Vagina (tissue), 2 donors: ENCODE measurements around the gene ELMO3. TPM values are rescaled to one million over a fixed set of nuclear protein-coding genes. Genes with fewer than 3 reads are reported as not detected.

ENCODE experiments used
- DNase-seq, 2 donors: peaks; one replicate each; pipeline ENCODE4 v3.0.0-alpha.2; 2017; ENCODE audit errors: extremely low spot score in 2 of 2
- H3K27ac ChIP-seq: fragments of 200-600 bp; sonication (generic); one replicate; pipeline ENCODE4 v1.5.1; 2019
- H3K27me3 ChIP-seq: fragments of 200-600 bp; sonication (generic); one replicate; pipeline ENCODE4 v1.5.1; 2019
- H3K36me3 ChIP-seq, 2 donors: fragments of 200-600 bp; sonication (generic); one replicate each; pipeline ENCODE4 v1.5.1; 2017 to 2019
- H3K4me1 ChIP-seq: fragments of 200-600 bp; sonication (generic); one replicate; pipeline ENCODE4 v1.5.1; 2019
- H3K4me3 ChIP-seq, 2 donors: fragments of 200-600 bp; sonication (generic); 1 replicate in 1 of 2; 2 replicates in 1 of 2; pipeline ENCODE4 v1.5.1; 2016 to 2019
- H3K9me3 ChIP-seq: fragments of 200-600 bp; sonication (generic); one replicate; pipeline ENCODE4 v1.5.1; 2019
- POLR2A ChIP-seq, 2 donors: fragments of 450-650 bp; IDR thresholded peaks; one replicate each; pipeline ENCODE4 v1.6.1; 2017; ENCODE audit warnings: antibody characterized with exemption in 2 of 2, mild to moderate bottlenecking in 2 of 2, moderate library complexity in 2 of 2
- POLR2AphosphoS5 ChIP-seq, 2 donors: sonication (generic); formaldehyde crosslinking; IDR thresholded peaks; one replicate each; pipeline ENCODE4 v1.9.0; 2017; ENCODE audit warnings: antibody characterized with exemption in 2 of 2, mild to moderate bottlenecking in 2 of 2, low read depth in 1 of 2; ENCODE audit not compliant: insufficient read depth in 1 of 2
- intact Hi-C: fragments of 100-400 bp; cut with DNase I; formaldehyde crosslinking; loops from one replicate; pipeline ENCODE4 v1.15.1; 2023
- total RNA-seq: library from RNA; depleted of rRNA; stranded (reverse); fragments of >200 nt; gene quantifications from one replicate; pipeline ENCODE4 v1.2.3, GENCODE V29; 2016
- TF ChIP-seq, protein P1 (sequence below), 3 experiments: fragments of 450-650 bp in 2 of 3; fragments of 200-600 bp in 1 of 3; sonication (generic) in 1 of 3; IDR thresholded peaks; one replicate each; pipeline ENCODE4 v1.5.1; 2017 to 2019; ENCODE audit warnings: antibody characterized with exemption in 3 of 3, mild to moderate bottlenecking in 2 of 3, moderate library complexity in 2 of 3

The ELMO3 gene
- total RNA-seq, 1 donor from 2014 or later = 21.6 TPM

DNA sequence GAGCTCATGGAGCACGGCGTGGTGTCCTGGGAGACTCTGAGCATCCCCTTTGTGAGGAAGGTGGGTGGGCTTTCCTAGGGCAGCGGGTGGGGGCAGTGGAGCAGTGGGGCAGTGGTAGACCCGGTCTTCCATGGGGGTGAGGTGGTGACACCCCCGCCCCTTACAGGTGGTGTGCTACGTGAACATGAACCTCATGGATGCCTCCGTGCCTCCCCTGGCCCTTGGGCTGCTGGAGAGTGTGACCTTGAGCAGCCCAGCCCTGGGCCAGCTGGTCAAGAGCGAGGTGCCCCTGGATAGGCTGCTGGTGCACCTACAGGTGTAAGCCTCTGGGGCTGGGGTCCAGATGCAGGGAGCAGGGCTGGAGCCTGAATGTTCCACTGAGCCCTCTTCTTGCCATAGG, 1.6 kb downstream of the ELMO3 start:
- intact Hi-C loops = no loop called here
- Histone ChIP-seq H3K9me3 (no peaks in the 10 kb centered on the region), H3K27ac (no peak overlapping the region), H3K4me1 (peaks cover 13% of the 10 kb centered on the region), H3K36me3 (peaks cover 3 to 46% of the 10 kb centered on the region in 2 donors), H3K4me3 (no peak overlapping the region), H3K27me3 (no peaks in the 10 kb centered on the region)
- no peak for DNase-seq
- TF ChIP-seq POLR2AphosphoS5 (IDR thresholded peaks at IDR 0.05; ENCODE audit: insufficient read depth in 1 of 2, low read depth in 1 of 2) (no peak), POLR2A (IDR thresholded peaks at IDR 0.05) (no peak)
- TF ChIP-seq, protein P1, sequence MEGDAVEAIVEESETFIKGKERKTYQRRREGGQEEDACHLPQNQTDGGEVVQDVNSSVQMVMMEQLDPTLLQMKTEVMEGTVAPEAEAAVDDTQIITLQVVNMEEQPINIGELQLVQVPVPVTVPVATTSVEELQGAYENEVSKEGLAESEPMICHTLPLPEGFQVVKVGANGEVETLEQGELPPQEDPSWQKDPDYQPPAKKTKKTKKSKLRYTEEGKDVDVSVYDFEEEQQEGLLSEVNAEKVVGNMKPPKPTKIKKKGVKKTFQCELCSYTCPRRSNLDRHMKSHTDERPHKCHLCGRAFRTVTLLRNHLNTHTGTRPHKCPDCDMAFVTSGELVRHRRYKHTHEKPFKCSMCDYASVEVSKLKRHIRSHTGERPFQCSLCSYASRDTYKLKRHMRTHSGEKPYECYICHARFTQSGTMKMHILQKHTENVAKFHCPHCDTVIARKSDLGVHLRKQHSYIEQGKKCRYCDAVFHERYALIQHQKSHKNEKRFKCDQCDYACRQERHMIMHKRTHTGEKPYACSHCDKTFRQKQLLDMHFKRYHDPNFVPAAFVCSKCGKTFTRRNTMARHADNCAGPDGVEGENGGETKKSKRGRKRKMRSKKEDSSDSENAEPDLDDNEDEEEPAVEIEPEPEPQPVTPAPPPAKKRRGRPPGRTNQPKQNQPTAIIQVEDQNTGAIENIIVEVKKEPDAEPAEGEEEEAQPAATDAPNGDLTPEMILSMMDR (IDR thresholded peaks at IDR 0.05) = no peak

DNA sequence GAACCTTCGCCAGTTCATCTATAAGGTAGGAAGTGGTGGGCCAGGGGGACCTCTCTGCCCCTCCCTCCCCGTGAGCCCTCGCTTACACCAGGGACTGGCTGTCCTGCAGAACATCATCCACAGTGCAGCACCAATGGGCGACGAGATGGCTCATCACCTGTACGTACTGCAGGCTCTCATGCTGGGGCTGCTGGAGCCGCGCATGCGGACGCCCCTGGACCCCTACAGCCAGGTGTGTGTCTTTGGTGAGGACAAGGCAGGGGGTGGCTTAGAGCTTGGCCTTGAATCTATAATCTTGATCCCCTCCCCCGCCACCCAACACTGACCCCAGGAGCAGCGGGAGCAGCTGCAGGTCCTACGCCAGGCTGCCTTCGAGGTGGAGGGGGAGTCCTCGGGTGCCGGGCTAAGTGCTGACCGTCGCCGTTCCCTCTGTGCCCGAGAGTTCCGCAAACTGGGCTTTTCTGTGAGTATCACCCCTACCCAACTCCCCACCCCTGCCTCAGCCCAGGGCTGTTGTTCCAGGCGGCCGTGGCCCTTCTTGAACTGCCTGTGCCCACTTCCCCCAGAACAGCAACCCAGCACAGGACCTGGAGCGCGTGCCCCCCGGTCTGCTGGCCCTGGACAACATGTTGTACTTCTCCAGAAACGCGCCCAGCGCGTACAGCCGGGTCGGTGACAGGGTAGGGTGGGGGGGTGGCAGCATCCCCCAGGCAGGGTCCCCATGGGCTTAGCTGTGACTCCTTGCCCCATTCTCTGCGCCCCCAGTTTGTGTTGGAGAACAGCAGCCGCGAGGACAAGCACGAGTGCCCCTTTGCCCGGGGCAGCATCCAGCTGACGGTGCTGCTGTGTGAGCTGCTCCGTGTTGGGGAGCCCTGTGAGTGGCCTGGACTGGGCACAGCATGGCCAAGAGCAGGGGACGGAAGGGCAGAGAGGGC, 2.7 kb downstream of the ELMO3 start:
- no peak for TF ChIP-seq POLR2AphosphoS5 (IDR thresholded peaks at IDR 0.05; ENCODE audit: insufficient read depth in 1 of 2, low read depth in 1 of 2)
- TF ChIP-seq POLR2A (IDR thresholded peaks at IDR 0.05) = no peak
- TF ChIP-seq, protein P1 (IDR thresholded peaks at IDR 0.05) = no peak
- no peaks in the 10 kb centered on the region for H3K27me3 ChIP-seq
- peaks cover 13% of the 10 kb centered on the region for H3K4me1 ChIP-seq
- intact Hi-C loops = no loop called here
- no peaks in the 10 kb centered on the region for H3K9me3 ChIP-seq
- H3K36me3 ChIP-seq = peaks cover 1 to 35% of the 10 kb centered on the region in 2 donors
- DNase-seq = no peak
- no peak overlapping the region for H3K27ac ChIP-seq
- H3K4me3 ChIP-seq = no peak overlapping the region

DNA sequence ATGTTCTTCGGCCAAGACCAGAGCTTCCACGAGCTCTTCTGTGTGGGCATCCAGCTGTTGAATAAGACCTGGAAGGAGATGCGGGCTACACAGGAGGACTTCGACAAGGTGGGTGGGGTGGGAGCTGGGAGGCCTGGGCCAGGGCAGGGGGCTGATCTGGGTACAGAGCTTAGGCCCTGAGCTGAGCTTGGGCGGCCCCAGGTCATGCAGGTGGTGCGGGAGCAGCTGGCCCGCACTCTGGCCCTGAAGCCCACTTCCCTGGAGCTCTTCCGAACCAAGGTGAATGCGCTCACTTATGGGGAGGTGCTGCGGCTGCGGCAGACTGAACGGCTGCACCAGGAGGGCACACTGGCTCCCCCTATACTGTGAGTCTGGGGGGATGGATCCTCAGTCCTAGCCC, 3.5 kb downstream of the ELMO3 start:
- no peaks in the 10 kb centered on the region for H3K27me3 ChIP-seq
- no peaks in the 10 kb centered on the region for H3K9me3 ChIP-seq
- H3K36me3 ChIP-seq = peaks cover 0 to 27% of the 10 kb centered on the region in 2 donors
- TF ChIP-seq, protein P1 (IDR thresholded peaks at IDR 0.05) = no peak
- TF ChIP-seq POLR2A (IDR thresholded peaks at IDR 0.05) (no peak), POLR2AphosphoS5 (IDR thresholded peaks at IDR 0.05; ENCODE audit: insufficient read depth in 1 of 2, low read depth in 1 of 2) (no peak)
- H3K4me3 ChIP-seq = no peak overlapping the region
- no peak overlapping the region for H3K27ac ChIP-seq
- no peak for DNase-seq
- H3K4me1 ChIP-seq = peaks cover 13% of the 10 kb centered on the region
- intact Hi-C loops = no loop called here

DNA sequence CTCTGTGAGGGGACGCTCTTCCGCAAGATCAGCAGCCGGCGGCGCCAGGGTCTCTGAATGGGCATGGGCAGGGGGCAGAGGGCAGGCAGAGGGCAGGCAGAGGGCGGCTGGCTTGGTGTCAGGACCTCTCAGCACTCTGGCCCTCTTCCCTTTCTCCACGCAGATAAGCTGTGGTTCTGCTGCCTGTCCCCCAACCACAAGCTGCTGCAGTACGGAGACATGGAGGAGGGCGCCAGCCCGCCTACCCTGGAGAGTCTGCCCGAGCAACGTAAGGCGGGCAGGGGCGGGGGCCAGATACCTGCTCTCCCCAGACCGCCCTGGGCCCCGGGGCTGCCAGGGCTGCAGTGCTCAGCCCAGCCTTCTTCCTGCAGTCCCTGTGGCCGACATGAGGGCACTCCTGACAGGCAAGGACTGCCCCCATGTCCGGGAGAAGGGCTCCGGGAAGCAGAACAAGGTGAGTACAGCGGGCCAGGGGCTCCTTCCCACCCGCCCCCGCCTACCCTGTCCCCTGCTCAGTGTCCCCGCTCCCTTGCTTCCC, 4.1 kb downstream of the ELMO3 start:
- Histone ChIP-seq H3K4me1 (peaks cover 13% of the 10 kb centered on the region), H3K36me3 (peaks cover 0 to 21% of the 10 kb centered on the region in 2 donors), H3K27me3 (no peaks in the 10 kb centered on the region), H3K9me3 (no peaks in the 10 kb centered on the region), H3K4me3 (no peak overlapping the region), H3K27ac (no peak overlapping the region)
- intact Hi-C loops = no loop called here
- no peak for DNase-seq
- TF ChIP-seq POLR2AphosphoS5 (IDR thresholded peaks at IDR 0.05; ENCODE audit: insufficient read depth in 1 of 2, low read depth in 1 of 2) (no peak), POLR2A (IDR thresholded peaks at IDR 0.05) (no peak)
- TF ChIP-seq, protein P1 (IDR thresholded peaks at IDR 0.05) = no peak

DNA sequence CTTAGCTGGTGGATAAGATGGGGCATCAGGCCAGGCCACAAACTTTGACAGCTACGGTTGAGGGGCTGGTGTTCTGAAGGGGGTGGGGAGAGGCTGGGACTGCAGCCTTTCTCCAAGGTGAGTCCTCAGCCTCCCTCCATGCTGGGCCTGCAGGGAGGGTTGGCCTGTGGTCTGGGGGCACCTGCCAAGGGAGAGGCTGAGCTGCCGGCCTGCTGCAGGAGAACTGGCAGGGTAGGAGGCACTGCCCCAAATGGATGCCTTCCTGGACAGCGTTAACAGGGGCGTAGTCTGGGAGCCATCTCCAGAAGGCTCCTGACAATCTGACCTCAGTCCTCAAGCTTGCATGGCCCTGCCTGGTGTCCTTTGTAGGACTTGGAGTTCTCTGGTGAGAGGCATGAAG, 5.1 kb downstream of the ELMO3 start:
- Histone ChIP-seq H3K36me3 (peaks cover 0 to 18% of the 10 kb centered on the region in 2 donors), H3K9me3 (no peaks in the 10 kb centered on the region), H3K4me3 (no peak overlapping the region), H3K27ac (no peak overlapping the region), H3K27me3 (no peaks in the 10 kb centered on the region), H3K4me1 (peaks cover 3% of the 10 kb centered on the region)
- TF ChIP-seq, protein P1 (IDR thresholded peaks at IDR 0.05) = no peak
- TF ChIP-seq POLR2A (IDR thresholded peaks at IDR 0.05) (no peak), POLR2AphosphoS5 (IDR thresholded peaks at IDR 0.05; ENCODE audit: insufficient read depth in 1 of 2, low read depth in 1 of 2) (no peak)
- intact Hi-C loops = no loop called here
- DNase-seq = no peak
